Mesodermal cell (in vitro differentiated cells): ENCODE results near the gene TGM3.

Experiments
- H3K27ac ChIP-seq: 2 replicates; pipeline ENCODE4 v1.7.0; 2013; ENCODE audit warnings: mild to moderate bottlenecking, low read depth, low read length, moderate library complexity; ENCODE audit not compliant: severe bottlenecking
- H3K36me3 ChIP-seq: 2 replicates; pipeline ENCODE4 v1.7.1; 2013; ENCODE audit warnings: mild to moderate bottlenecking, low read length, moderate library complexity; ENCODE audit not compliant: control insufficient read depth, insufficient read depth
- H3K4me1 ChIP-seq: one replicate; pipeline ENCODE4 v1.7.1; 2013; ENCODE audit warnings: mild to moderate bottlenecking, low read length; ENCODE audit not compliant: insufficient read depth, control insufficient read depth, poor library complexity, severe bottlenecking
- H3K4me3 ChIP-seq: 2 replicates; pipeline ENCODE4 v1.7.0; 2013; ENCODE audit warnings: low read length, control low read depth, mild to moderate bottlenecking; ENCODE audit not compliant: insufficient read depth, poor library complexity, severe bottlenecking; ENCODE audit errors: extremely low read depth
- H3K9me3 ChIP-seq: 2 replicates; pipeline ENCODE4 v1.7.1; 2013; ENCODE audit warnings: mild to moderate bottlenecking, low read length, moderate library complexity; ENCODE audit not compliant: control insufficient read depth
- WGBS, 2 experiments: methylation state at CpG; one replicate each; pipeline ENCODE4 v1.1.5; 2013; ENCODE audit warnings: missing lambda C conversion rate in 2 of 2; ENCODE audit not compliant: insufficient coverage in 2 of 2; 5-methylcytosine and 5-hydroxymethylcytosine counted together

Gene TGM3

DNA sequence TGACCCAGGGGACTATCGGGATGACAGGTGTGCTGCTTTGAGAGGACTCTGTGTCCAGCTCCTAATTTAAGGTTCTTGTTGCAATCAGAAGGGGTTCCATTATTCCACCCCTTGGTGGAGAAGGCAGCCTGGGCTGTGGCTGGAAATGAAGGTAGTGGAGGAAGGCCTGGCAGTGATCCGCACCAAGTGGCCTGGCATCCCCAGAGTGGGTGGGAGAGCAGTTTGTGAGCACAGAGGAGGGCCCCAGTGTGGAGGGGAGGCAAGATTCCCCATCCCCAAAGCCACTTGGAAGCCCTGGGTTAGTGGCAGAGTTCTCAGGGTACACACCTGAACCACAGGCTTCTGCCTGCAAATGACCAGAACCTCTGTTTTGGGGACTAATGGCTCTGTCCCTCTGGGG, 2.3 kb downstream of the TGM3 start:
- Histone ChIP-seq H3K9me3 (no peaks in the 10 kb centered on the region), H3K4me1 (peaks cover 9% of the 10 kb centered on the region), H3K27ac (no peak overlapping the region), H3K4me3 (no peak overlapping the region), H3K36me3 (no peaks in the 10 kb centered on the region)
- 93 to 100% methylated on average over 1 to 2 of the region's 2 CpGs for WGBS, 2 experiments

DNA sequence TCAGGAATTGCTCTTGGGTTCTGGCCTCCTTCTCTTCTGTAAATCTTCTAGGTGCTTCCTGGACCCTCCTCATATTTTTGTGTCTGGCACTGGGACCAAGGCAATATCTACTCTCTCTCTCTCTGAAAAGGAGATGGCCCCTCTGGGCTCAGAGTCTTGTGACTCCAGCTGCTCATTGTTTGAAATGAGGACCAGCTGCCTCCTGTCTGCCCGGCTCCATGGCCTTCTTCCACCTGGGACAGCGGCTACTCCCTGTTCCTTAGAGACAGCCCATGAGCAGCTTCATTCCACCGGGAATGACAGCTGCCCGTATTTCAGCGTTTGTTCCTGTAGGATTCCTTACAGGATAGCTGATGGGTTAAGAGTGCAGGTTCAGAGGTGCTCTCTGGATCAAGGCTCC, 2.9 kb downstream of the TGM3 start:
- no peak overlapping the region for H3K27ac ChIP-seq
- H3K4me3 ChIP-seq = no peak overlapping the region
- 89 to 96% methylated on average over 5 of the region's 5 CpGs for WGBS, 2 experiments
- no peaks in the 10 kb centered on the region for H3K9me3 ChIP-seq
- peaks cover 9% of the 10 kb centered on the region for H3K4me1 ChIP-seq
- H3K36me3 ChIP-seq = no peaks in the 10 kb centered on the region

GRCh38 chr20:2299301-2299700, 3.5 kb downstream of the TGM3 start:
- no peak overlapping the region for H3K4me3 ChIP-seq
- no peak overlapping the region for H3K27ac ChIP-seq
- H3K9me3 ChIP-seq = no peaks in the 10 kb centered on the region
- 80 to 85% methylated on average over 1 to 4 of the region's 9 CpGs for WGBS, 2 experiments
- no peaks in the 10 kb centered on the region for H3K36me3 ChIP-seq
- peaks cover 9% of the 10 kb centered on the region for H3K4me1 ChIP-seq

GRCh38 chr20:2300002-2300401, 4.2 kb downstream of the TGM3 start:
- H3K4me3 ChIP-seq = no peak overlapping the region
- no peaks in the 10 kb centered on the region for H3K36me3 ChIP-seq
- no peaks in the 10 kb centered on the region for H3K9me3 ChIP-seq
- H3K27ac ChIP-seq = no peak overlapping the region
- peaks cover 9% of the 10 kb centered on the region for H3K4me1 ChIP-seq

DNA sequence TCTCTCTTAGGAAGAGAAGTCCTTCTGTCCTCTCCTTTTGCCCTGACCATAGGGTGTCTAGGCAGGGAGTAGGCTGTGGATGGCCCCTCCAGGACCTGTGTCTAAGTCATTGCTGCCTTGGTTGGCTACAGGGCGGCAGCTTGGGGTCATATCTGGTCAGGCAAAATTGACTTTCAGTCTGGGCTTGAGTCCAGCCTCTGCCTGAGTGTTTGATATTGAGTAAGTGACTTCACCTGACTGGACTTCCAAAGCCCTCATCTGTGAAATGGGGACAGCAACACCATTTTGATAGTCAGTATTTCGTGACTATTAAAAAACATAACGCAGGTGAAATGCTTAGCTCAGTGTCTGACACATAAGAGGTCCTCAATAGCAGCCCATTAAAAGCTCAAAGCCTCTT, 4.6 kb downstream of the TGM3 start:
- H3K4me1 ChIP-seq = peaks cover 9% of the 10 kb centered on the region
- no peak overlapping the region for H3K4me3 ChIP-seq
- WGBS, 2 experiments = 87 to 96% methylated on average over 3 of the region's 3 CpGs
- H3K36me3 ChIP-seq = no peaks in the 10 kb centered on the region
- H3K9me3 ChIP-seq = no peaks in the 10 kb centered on the region
- no peak overlapping the region for H3K27ac ChIP-seq

- Histone ChIP-seq H3K27ac (no peak overlapping the region), H3K9me3 (no peaks in the 10 kb centered on the region), H3K36me3 (no peaks in the 10 kb centered on the region), H3K4me3 (no peak overlapping the region), H3K4me1 (peaks cover 8% of the 10 kb centered on the region)
- WGBS, 2 experiments = 51 to 56% methylated on average over 4 of the region's 5 CpGs
These were observed 5.4 kb downstream of the TGM3 start for GRCh38 chr20:2301164-2301622.

DNA sequence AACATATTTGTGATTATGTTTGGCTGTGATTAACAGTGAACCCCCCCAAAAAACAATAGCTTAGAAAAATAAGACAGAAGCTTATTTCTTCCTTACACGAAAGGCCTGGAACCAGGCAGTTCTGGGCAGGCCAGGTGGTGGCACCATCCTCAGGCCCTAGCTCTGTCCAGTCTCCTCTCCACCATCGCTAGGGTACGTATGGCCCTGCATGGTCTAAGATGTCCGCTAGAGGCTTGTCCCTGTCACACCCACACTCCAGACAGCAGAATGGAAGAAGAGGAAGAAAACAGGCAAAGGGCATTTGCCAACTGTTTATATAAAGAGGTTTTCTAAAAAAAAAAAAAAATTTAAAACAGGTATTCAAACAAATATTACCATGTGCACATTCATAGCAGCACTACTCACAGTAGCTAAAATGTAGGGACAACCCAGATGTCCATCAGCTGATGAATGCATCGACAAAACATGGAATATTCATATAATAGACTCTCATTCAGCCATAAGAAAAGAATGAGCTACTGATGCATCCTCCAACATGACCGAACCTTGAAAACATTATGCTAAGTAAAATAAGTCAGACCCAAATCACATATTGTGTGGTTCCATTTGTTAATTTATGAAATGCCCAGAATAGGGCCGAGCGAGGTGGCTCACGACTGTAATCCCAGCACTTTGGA, 6.7 kb downstream of the TGM3 start:
- Histone ChIP-seq H3K4me1 (no peaks in the 10 kb centered on the region), H3K36me3 (no peaks in the 10 kb centered on the region), H3K9me3 (no peaks in the 10 kb centered on the region), H3K27ac (no peak overlapping the region), H3K4me3 (no peak overlapping the region)
- WGBS, 2 experiments = 48 to 54% methylated on average over 4 to 6 of the region's 9 CpGs

DNA sequence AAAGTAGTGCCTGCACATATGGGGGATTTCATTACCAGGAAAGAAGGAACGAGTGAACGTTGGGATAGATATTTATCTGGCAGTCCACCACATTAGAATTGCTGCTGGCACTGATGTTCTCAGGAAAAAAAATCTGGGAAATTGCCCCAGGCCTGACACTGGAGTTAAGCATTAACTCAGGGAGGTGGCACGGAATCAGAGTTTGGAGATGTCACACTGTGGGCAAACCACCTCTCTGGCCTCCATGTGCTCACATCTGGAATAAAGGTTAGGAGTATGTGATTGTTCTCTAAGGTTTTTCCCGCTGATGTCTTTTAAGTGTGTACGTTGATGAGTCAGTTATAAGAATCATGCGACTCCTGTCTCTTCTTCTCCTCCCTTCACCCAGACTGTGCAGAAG, 7.9 kb downstream of the TGM3 start:
- WGBS, 2 experiments = 82 to 83% methylated on average over 3 of the region's 6 CpGs
- H3K4me1 ChIP-seq = no peaks in the 10 kb centered on the region
- H3K27ac ChIP-seq = no peak overlapping the region
- no peaks in the 10 kb centered on the region for H3K9me3 ChIP-seq
- H3K36me3 ChIP-seq = no peaks in the 10 kb centered on the region
- H3K4me3 ChIP-seq = no peak overlapping the region

- H3K9me3 ChIP-seq = no peaks in the 10 kb centered on the region
- no peaks in the 10 kb centered on the region for H3K4me1 ChIP-seq
- H3K27ac ChIP-seq = no peak overlapping the region
- 78 to 79% methylated on average over 6 to 7 of the region's 7 CpGs for WGBS, 2 experiments
- H3K4me3 ChIP-seq = no peak overlapping the region
- H3K36me3 ChIP-seq = no peaks in the 10 kb centered on the region
These were observed 8.4 kb downstream of the TGM3 start for GRCh38 chr20:2304180-2304579.

DNA sequence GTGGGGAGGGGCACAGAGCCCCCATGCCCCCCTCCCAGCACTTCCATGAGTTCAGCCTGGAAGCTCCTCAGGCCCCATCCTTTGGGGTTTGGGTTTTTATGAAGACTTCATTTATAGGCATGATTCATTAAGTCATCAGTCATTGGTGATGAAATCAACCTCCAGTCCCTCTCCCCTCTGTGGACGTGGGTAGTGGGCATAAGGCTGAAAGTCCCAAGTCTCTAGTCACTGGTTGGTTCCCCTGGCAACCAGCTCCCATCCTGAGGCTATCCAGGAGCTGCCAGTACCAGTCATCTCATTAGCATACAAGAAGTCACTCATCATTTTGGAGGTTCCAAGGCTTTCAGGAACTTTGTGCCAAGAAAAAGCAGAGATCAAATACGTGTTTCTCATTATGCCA, 9.2 kb downstream of the TGM3 start:
- 0 to 50% methylated on average over 1 to 2 of the region's 2 CpGs for WGBS, 2 experiments
- Histone ChIP-seq H3K4me3 (no peak overlapping the region), H3K4me1 (no peaks in the 10 kb centered on the region), H3K36me3 (no peaks in the 10 kb centered on the region), H3K27ac (no peak overlapping the region), H3K9me3 (no peaks in the 10 kb centered on the region)

- H3K9me3 ChIP-seq = no peaks in the 10 kb centered on the region
- no peaks in the 10 kb centered on the region for H3K4me1 ChIP-seq
- no peaks in the 10 kb centered on the region for H3K36me3 ChIP-seq
- no peak overlapping the region for H3K4me3 ChIP-seq
- 71 to 76% methylated on average over 3 to 7 of the region's 9 CpGs for whole genome bisulfite sequencing, 2 experiments
- H3K27ac ChIP-seq = no peak overlapping the region
These were observed 9.7 kb downstream of the TGM3 start for GRCh38 chr20:2305479-2305878.
